HG03558 (cell line): Measurements from ENCODE around the gene MN1.

ENCODE experiments used
- ATAC-seq: cut with Tn5 transposase; IDR thresholded peaks from one replicate; pipeline ENCODE4 v1.9.1; 2021; ENCODE audit warnings: moderate number of reproducible peaks; ENCODE audit not compliant: unreplicated experiment; ENCODE audit errors: extremely low read depth

Gene MN1

GRCh38 chr22:27786291-27786932 lies 15.1 kb downstream of the MN1 start:
- no peak for ATAC-seq

GRCh38 chr22:27785831-27786230 lies 15.7 kb downstream of the MN1 start:
- no peak for ATAC-seq

- no peak for ATAC-seq
Measured at GRCh38 chr22:27784120-27784475, 17.5 kb downstream of the MN1 start.

GRCh38 chr22:27783436-27784119 lies 18.0 kb downstream of the MN1 start:
- ATAC-seq: no peak

- no peak for ATAC-seq
Measured at GRCh38 chr22:27782088-27782487, 19.5 kb downstream of the MN1 start.

DNA sequence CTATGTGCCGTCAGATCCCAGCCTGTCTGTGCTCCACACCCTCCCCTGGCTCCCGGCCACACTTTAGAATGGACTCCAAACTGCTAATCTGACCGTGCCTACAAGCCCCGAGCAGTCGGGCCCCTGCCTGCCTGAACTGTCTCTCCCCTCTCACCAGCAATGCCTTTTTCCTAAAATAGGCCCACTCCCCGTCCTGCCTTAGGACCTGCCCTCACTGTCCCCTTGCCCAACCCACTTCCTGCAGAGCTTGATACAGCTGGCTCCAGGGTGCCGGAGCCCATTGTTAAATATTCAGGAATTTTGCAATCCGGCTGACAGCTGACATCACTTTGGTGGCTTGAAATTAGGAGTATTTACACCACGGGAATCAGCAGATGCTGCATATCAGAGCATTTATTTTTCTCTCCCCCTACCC lies 21.4 kb downstream of the MN1 start:
- ATAC-seq: no peak

GRCh38 chr22:27779643-27780042 lies 21.9 kb downstream of the MN1 start:
- no peak for ATAC-seq

DNA sequence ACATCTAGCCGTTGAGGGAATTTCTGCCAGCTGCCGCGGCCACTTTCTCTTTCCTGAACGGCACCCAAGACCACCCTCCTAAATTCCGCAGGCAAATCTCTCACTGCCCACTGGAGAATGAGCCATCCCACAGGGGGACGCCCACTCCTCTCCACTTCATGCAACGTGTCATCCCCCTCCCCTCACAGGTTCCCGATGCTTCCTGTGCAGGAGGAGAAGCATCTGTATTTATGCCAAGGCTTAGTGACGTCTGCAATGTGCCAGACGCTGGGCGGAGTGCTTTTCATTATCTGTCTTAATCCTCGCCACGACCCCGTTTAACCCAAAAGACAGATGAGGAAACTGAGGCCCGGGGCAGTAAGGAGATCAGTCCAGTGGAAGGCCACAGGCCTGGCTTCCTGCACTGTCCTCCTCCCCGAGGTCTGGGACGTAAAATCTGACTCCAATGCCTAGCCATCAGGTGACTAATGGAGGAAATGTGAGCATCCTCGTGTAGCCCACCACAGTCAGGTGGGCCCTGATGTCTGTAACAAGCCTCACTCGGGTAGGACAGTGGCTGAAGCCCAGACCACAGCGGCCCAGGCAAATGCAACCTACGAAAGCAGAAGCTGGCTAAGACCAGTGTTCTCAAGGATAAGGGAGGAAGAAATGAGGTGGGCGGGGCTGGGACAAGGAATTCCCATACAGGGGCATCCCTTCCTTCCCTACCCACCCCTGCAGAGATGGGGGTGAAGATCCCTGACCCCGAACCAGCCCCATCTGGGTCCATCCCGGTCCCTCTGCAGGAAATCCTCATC lies 23.1 kb downstream of the MN1 start:
- ATAC-seq: no peak

GRCh38 chr22:27777128-27777527 lies 24.4 kb downstream of the MN1 start:
- no peak for ATAC-seq

GRCh38 chr22:27776650-27776958 lies 25.0 kb downstream of the MN1 start:
- no peak for ATAC-seq

GRCh38 chr22:27775758-27776649 lies 25.6 kb downstream of the MN1 start:
- no peak for ATAC-seq

- ATAC-seq: no peak
Measured at GRCh38 chr22:27775087-27775698, 26.4 kb downstream of the MN1 start.

GRCh38 chr22:27774200-27774599 lies 27.4 kb downstream of the MN1 start:
- ATAC-seq: no peak

DNA sequence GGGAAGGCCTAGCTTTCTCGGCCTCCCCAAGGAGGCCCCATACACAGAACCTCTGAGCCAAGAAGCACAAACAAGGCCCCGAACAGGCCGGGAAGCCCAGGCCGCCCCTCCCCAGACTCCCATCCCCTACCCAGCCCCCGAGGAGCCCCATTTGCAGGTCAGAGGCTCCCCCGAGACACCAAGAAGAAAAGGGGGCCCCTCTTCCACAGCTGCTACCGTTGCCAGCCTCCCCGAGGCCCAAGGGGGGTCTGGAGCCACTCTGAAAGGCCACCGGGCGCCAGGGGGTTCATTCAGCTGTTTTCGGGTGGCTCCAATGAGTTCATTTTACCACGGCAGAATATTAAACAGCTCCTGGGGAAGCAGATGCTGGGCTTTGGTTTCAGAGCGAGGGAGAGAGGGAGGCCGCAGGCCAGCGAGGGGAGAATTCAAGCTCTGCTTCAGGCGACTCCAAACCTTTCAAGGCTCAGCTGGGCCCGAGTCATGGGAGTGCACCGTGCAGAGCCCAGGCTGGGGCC lies 28.5 kb downstream of the MN1 start:
- ATAC-seq: no peak

DNA sequence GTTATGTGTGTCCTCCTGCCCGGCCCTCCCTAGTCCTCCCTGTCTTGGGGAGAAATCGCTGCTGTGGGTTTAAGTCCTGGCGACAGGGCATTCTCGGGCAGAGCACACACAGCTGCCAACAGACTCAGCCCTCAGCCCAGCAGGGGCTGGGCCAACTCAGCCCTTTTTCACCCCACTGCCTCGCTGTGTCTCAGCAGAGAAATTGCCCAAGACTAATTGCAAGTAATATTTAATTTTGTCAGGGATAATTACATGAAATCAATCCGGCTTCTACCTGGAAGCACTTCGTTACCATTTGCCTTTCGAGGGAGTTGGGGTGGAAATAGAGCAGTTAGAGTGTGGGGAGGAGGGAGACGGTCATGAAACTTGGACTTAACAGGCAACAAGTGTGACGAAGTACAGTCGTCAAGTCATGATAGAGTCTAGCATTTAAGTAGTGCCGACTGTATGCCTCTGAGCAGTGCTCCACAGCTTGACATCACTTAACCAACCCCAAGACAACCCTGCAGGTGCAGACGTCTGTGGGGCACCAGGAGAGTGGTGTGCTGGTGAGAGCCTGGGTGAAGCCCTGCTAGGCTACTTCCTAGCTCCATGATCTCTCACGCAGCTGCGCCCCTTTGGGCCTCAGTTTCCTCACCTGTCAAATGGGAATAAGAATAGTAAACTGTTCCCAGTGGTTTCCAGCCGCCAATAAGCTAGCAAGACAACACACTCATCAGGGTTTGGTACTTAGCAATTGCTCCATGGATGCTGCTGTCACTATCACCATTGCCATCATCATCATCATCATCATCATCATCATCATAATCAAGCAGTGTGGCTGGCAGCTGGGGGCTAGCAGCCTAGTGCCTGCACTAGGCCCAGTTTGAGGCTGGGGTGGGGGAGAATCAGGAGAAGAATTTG lies 29.2 kb downstream of the MN1 start:
- ATAC-seq: no peak

- ATAC-seq: no peak
Measured at GRCh38 chr22:27771637-27772036, 29.9 kb downstream of the MN1 start.

- ATAC-seq: no peak
Measured at GRCh38 chr22:27769012-27769411, 32.5 kb downstream of the MN1 start.

GRCh38 chr22:27768027-27768653 lies 33.4 kb downstream of the MN1 start:
- no peak for ATAC-seq

DNA sequence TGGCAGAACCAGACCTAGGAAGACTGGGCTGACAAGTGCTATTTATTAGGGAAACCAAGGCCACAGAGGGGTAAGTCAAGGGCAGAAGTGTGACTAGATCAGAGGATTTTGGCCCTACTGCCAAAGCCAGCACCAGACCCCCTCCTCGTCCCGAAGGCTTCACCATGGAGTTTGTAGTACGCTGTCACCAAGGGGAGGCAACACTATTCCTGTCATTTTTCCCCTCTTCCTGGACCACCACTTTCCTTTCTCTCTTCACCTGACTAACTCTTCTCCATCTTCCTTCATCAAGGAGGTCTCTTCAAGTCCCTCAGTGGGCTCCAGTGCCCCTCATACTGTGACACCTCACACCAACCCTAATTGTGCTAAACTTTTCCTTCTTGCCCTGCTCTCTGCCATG lies 34.9 kb downstream of the MN1 start:
- ATAC-seq: no peak
